PC-9 (cell line): Measurements from ENCODE around the gene PCDHB5.

Experiments
- EZH2 ChIP-seq: fragments of 200-600 bp; sonication (generic); IDR thresholded peaks from 2 replicates; pipeline ENCODE4 v1.8.0; 2017; ENCODE audit warnings: antibody characterized with exemption, low read depth
- TF ChIP-seq, protein P1 (sequence below): fragments of 200-600 bp; sonication (generic); conservative IDR thresholded peaks from 2 replicates; pipeline ENCODE4 v1.6.1; 2017; ENCODE audit warnings: mixed run types, antibody characterized with exemption, mild to moderate bottlenecking, moderate library complexity

DNA sequence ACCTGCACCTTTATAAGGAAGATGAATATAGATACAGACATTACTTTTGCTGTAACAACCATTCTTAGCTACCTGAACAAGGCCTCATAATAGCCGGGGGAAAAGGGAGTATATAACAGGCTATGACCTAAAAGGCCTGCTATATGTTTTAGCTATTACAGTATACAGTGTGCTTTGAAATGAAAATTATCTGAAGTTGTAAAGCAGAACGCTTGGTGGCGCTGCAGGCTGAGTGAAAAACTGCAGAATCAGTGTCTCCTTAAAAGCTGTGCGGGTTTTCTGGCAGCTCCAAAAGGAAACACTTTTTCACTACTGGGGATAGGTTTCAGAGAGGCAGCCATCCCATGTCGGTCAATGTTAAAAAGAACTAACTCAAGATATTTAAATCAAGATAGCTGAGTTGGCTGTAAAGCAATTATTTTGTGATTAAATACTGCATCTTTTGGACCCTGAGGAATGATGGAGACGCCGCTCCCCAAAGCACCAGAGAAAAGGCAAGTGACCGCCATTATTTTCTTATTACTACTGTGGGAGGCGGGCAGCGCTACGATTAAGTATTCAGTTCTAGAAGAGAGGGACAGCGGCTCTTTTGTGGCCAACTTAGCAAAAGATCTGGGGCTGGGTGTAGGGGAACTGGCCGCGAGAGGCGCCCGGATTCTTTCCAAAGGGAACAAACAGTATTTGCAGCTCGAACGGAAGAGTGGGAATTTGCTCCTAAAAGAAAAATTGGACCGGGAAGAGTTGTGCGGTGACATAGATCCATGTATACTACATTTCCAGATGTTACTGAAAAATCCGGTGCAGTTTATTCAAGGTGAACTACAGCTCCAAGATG, 20.8 kb downstream of the PCDHB5 start:
- TF ChIP-seq, protein P1, sequence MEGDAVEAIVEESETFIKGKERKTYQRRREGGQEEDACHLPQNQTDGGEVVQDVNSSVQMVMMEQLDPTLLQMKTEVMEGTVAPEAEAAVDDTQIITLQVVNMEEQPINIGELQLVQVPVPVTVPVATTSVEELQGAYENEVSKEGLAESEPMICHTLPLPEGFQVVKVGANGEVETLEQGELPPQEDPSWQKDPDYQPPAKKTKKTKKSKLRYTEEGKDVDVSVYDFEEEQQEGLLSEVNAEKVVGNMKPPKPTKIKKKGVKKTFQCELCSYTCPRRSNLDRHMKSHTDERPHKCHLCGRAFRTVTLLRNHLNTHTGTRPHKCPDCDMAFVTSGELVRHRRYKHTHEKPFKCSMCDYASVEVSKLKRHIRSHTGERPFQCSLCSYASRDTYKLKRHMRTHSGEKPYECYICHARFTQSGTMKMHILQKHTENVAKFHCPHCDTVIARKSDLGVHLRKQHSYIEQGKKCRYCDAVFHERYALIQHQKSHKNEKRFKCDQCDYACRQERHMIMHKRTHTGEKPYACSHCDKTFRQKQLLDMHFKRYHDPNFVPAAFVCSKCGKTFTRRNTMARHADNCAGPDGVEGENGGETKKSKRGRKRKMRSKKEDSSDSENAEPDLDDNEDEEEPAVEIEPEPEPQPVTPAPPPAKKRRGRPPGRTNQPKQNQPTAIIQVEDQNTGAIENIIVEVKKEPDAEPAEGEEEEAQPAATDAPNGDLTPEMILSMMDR = peak; percentile 40; the same call in 1 of the 2 replicates
- no peak for TF ChIP-seq EZH2
